ENCODE results near the gene ARMC9.

Gene ARMC9

GRCh38 chr2:231318436-231318835 lies 120.0 kb downstream of the ARMC9 start:
- no peak for DNase-seq (ENCODE audit: low spot score)

GRCh38 chr2:231318954-231319353 lies 120.5 kb downstream of the ARMC9 start:
- no peak for DNase-seq (ENCODE audit: low spot score)

DNA sequence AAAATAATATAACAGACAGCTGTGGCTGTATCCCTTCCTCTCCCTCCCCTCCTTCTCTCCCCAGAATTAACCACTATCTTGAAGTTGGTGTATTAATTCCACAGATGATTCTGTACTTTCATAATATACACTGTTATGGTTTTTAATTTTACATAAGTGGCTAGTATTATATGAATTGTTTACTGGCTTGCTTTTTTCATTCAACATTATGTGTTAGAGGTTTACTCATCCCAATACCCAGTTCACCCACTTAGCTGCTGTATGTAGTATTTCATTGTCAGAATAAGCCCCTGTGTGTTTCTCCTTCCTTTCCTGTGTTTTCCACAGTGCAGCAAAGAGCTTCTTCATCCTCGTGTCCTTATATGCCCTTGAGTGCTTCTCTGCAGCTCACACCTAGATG lies 121.4 kb downstream of the ARMC9 start:
- no peak for DNase-seq (ENCODE audit: low spot score)

DNA sequence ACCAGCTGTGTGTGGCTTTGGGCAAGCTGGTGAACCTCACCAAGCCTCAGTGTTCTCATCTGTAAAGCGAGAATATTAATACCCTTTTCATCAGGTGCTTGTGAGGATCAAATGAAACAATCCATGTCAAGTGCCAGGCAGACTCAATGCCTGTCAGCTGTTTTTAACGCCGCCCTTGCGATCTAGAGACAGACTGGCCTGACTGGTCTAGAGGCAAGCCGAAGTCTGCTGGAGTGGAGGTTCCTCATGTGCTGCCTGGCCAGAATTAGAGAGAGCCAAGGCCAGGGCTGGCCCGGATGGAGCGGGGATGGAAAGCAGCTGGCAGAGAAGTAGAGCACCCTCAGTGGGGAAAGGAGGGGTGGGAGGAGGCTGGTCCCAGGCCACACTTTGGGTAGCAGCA lies 122.6 kb downstream of the ARMC9 start:
- no peak for DNase-seq (ENCODE audit: low spot score)

GRCh38 chr2:231321556-231322334 lies 123.3 kb downstream of the ARMC9 start:
- no peak for DNase-seq (ENCODE audit: low spot score)

- DNase-seq (ENCODE audit: low spot score), result no peak
Observed at GRCh38 chr2:231323316-231323715, 124.9 kb downstream of the ARMC9 start.

- DNase-seq (ENCODE audit: low spot score), result no peak
Observed at GRCh38 chr2:231325826-231326225, 127.4 kb downstream of the ARMC9 start.

- DNase-seq (ENCODE audit: low spot score), result no peak
Observed at GRCh38 chr2:231326404-231326803, 128.0 kb downstream of the ARMC9 start.

DNA sequence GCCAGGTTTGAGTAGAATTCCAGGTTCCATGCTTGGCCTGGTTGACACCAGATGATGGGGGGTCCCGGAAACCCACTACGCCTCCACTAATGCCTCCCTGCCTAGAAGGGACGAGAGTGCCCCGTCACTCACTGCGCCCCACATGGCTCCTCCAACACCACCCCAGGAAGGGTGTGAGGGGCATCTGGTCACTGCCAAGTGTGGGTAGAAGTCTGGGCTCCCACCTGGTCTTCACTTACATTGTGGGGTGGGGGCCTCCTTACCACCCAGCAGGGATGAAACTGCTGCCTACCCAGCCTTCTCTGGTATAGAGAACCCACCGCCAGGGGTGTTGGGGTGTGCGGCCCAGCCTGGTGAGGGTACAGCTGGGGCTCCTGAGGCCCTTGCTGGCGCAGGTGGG lies 131.9 kb downstream of the ARMC9 start:
- no peak for DNase-seq (ENCODE audit: low spot score)

DNA sequence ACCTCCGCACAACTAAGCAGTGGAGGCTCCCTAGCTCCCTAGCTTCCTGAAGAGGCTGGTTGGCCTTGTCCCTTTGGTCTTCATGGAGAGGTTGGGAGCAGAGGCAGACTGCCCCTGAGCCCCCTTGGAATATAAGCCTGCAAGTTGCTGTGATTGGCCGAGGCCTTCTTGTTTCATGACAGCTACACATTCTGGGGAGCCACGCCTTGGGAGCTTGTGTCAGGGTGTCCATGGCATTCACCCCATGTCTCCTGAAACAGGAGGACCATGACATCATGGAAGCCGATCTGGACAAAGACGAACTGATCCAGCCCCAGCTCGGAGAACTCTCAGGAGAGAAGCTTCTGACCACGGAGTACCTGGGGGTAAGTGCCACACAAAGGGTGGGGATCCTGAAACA lies 133.1 kb downstream of the ARMC9 start:
- DNase-seq (ENCODE audit: low spot score), result no peak

DNA sequence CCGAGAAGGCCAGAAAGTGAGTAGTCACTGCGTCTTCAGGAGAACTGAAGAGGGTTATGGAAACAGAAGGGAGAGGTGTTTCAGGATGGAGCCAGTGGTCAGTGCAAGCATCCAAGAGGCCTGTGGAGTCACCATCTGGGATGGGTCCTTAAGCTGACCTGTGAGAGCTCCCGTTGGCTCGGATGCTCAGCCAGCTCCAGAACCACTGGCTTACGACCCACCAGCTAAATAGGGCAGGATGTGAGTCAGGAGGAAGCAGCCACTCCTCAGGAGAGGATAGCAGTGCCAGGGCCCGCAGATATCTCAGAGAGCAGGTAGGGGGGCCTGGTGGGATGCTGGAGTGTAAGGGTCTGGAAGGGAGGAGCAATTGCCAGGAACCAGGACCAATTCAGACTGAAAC lies 134.0 kb downstream of the ARMC9 start:
- no peak for DNase-seq (ENCODE audit: low spot score)

DNA sequence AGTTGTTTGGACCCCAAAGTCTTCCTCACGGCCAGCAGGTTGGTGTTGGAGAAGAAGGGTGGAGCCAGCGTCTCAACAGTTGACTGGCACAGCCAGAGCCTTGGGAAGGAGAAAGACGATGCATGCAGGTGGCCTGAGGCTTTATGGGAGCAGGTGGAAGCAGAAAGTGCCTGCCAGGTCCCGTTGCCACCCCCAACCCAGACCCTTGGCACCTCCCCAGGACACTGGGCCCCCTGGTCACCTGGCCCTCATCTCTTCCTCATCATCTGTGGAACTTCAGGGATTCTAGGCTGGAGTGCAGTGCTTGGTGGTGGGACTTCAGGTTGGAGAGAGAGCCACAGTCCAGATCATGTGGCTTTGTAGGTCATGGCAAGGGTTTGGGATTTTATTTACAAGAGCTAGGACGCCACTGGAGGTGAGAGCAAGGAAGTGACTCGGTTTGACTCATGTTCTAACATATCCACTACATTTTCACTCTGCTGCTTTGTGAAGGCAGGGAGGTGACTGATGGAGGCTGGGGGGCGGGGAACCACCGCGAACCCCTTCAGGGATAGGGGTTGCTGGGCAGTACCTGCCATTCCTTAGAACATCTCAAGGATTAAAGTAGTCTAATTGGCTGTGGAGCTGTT lies 134.6 kb downstream of the ARMC9 start:
- no peak for DNase-seq (ENCODE audit: low spot score)

GRCh38 chr2:231334179-231334930 lies 135.9 kb downstream of the ARMC9 start:
- no peak for DNase-seq (ENCODE audit: low spot score)

- no peak for DNase-seq (ENCODE audit: low spot score)
Observed at GRCh38 chr2:231334981-231335380, 136.6 kb downstream of the ARMC9 start.

GRCh38 chr2:231335591-231335990 lies 137.2 kb downstream of the ARMC9 start:
- DNase-seq (ENCODE audit: low spot score), result no peak

- DNase-seq (ENCODE audit: low spot score), result no peak
Observed at GRCh38 chr2:231336236-231336635, 137.8 kb downstream of the ARMC9 start.

- DNase-seq (ENCODE audit: low spot score), result no peak
Observed at GRCh38 chr2:231336700-231337099, 138.3 kb downstream of the ARMC9 start.

DNA sequence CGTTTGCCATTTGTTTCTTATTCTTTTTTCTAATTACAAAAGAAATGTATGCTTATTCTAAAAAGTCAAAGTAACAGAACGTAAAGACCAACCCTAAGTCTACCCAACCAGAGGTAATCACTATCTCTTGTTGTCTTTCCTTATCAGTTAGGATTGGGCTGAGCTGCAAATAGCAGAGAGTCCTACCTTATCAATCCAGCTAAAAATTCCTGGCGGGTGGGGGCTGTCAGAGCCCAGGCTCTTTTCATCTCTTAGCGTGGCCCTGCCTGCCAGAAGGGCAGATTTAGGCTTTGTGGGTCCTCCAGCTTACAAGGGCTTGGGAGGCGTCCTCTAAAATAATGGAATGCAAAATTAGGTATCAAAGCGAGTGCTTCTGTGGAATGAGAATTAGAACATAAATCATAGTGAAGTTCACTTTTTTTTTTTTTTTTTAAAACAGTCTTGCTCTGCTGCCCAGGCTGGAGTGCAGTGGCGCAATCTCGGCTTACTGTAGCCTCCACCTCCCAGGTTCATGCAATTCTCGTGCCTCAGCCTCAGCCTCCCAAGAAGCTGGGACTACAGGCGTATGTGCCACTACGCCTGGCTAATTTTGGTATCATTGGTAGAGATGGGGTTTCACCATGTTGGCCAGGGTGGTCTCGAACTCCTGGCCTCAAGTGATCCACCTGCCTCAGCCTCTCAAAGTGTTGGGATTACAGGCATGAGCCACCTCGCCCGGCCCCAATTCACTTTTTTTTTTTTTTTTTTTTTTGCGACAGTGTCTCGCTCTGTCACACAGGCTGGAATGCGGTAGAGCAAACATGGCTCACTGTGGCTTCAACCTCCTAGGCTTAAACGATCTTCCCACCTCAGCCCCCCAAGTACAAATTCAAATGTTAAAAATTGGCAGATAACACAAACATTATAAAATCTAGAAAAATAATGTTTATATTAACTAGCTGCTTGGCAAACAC lies 139.7 kb downstream of the ARMC9 start:
- no peak for DNase-seq (ENCODE audit: low spot score)

GRCh38 chr2:231339316-231339715 lies 140.9 kb downstream of the ARMC9 start:
- DNase-seq (ENCODE audit: low spot score), result no peak

DNA sequence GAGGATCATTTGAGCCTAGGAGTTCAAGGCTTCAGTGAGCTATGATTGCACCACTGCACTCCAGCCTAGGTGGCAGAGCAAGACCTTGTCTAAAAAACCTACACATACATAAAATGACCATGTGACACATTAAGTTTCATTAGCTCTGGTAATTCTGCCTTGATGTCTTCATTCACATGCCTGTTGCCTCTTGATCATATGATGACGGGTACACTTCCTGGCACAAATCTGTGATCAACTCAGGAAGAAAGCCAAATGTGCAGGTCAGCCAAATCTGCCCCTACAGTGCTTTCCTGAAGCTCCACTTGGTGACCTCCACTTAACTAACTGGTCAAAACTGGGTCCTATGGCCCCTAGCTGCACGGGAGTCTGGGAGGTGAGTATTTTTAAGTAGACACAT lies 142.7 kb downstream of the ARMC9 start:
- DNase-seq (ENCODE audit: low spot score), result no peak

GRCh38 chr2:231342061-231342711 lies 143.8 kb downstream of the ARMC9 start:
- no peak for DNase-seq (ENCODE audit: low spot score)
